GM12878 (cell line): ENCODE results near the gene C1QTNF12. TPM values are rescaled to one million over a fixed set of nuclear protein-coding genes. Genes with fewer than 3 reads are reported as not detected.

ENCODE experiments used
- ATF3 ChIP-seq: IDR thresholded peaks from 2 replicates; pipeline ENCODE4 v1.6.1; 2011; ENCODE audit warnings: low read depth, mild to moderate bottlenecking, low read length, moderate library complexity, borderline replicate concordance; ENCODE audit errors: extremely low read depth
- CHD1 ChIP-seq: IDR thresholded peaks from 2 replicates; pipeline ENCODE4 v1.6.1; 2012; ENCODE audit warnings: low read depth, low read length, improper control_type of control experiment
- DPF2 ChIP-seq: fragments of 450-650 bp; IDR thresholded peaks from 2 replicates; pipeline ENCODE4 v1.6.1; 2017; ENCODE audit warnings: mild to moderate bottlenecking
- FOS ChIP-seq: IDR thresholded peaks from 3 replicates; pipeline ENCODE4 v1.6.1; 2011; ENCODE audit warnings: borderline replicate concordance; ENCODE audit not compliant: insufficient read length; ENCODE audit errors: extremely low read depth
- FOXK2 ChIP-seq: fragments of 450-650 bp; IDR thresholded peaks from 2 replicates; pipeline ENCODE4 v1.6.1; 2017; ENCODE audit warnings: mild to moderate bottlenecking, moderate library complexity
- FOXM1 ChIP-seq: IDR thresholded peaks from 2 replicates; pipeline ENCODE4 v1.6.1; 2012; ENCODE audit warnings: low read depth, mild to moderate bottlenecking, inconsistent platforms, low read length, moderate library complexity
- KLF5 ChIP-seq: fragments of 450-650 bp; IDR thresholded peaks from 2 replicates; pipeline ENCODE4 v1.6.1; 2014; ENCODE audit warnings: mild to moderate bottlenecking; ENCODE audit not compliant: partially characterized antibody
- MAX ChIP-seq: IDR thresholded peaks from 2 replicates; pipeline ENCODE4 v1.6.1; 2012; ENCODE audit warnings: low read depth, low read length, improper control_type of control experiment
- MEF2B ChIP-seq: fragments of 450-650 bp; IDR thresholded peaks from 2 replicates; pipeline ENCODE4 v1.6.1; 2018; ENCODE audit warnings: mild to moderate bottlenecking, moderate library complexity; ENCODE audit not compliant: partially characterized antibody, poor library complexity, severe bottlenecking
- MTA2 ChIP-seq: fragments of 450-650 bp; IDR thresholded peaks from 2 replicates; pipeline ENCODE4 v1.6.1; 2016; ENCODE audit warnings: low read depth, mild to moderate bottlenecking, moderate library complexity
- PBX3 ChIP-seq: IDR thresholded peaks from 2 replicates; pipeline ENCODE4 v1.6.1; 2011; ENCODE audit warnings: mild to moderate bottlenecking, low read depth, low read length, moderate library complexity; ENCODE audit not compliant: insufficient replicate concordance
- POLR2AphosphoS5 ChIP-seq: IDR thresholded peaks from 2 replicates; pipeline ENCODE4 v1.6.1; 2011; ENCODE audit warnings: mild to moderate bottlenecking, low read length, inconsistent platforms
- RAD21 ChIP-seq: IDR thresholded peaks from 2 replicates; pipeline ENCODE4 v1.6.1; 2011; ENCODE audit warnings: mild to moderate bottlenecking, low read depth, low read length, moderate library complexity; ENCODE audit not compliant: insufficient read depth
- RB1 ChIP-seq: fragments of 450-650 bp; formaldehyde crosslinking; IDR thresholded peaks from 2 replicates; pipeline ENCODE4 v1.6.1; 2017; ENCODE audit warnings: mild to moderate bottlenecking, borderline replicate concordance
- SIN3A ChIP-seq: IDR thresholded peaks from 2 replicates; pipeline ENCODE4 v1.6.1; 2012; ENCODE audit warnings: low read depth, low read length, improper control_type of control experiment
- SMAD1 ChIP-seq: fragments of 450-650 bp; IDR thresholded peaks from 2 replicates; pipeline ENCODE4 v1.6.1; 2018; ENCODE audit warnings: mild to moderate bottlenecking, low read depth; ENCODE audit not compliant: partially characterized antibody
- SMARCA5 ChIP-seq: fragments of 450-650 bp; IDR thresholded peaks from 2 replicates; pipeline ENCODE4 v1.6.1; 2017; ENCODE audit warnings: mild to moderate bottlenecking
- STAT3 ChIP-seq: IDR thresholded peaks from 2 replicates; pipeline ENCODE4 v1.6.1; 2011; ENCODE audit warnings: low read depth, low read length, improper control_type of control experiment
- SUPT20H ChIP-seq: IDR thresholded peaks from 2 replicates; pipeline ENCODE4 v1.6.1; 2011; ENCODE audit warnings: low read depth, mild to moderate bottlenecking, low read length, moderate library complexity, borderline replicate concordance; ENCODE audit not compliant: control insufficient read depth
- TARDBP ChIP-seq: IDR thresholded peaks from 2 replicates; pipeline ENCODE4 v1.6.1; 2016; ENCODE audit warnings: borderline replicate concordance
- USF2 ChIP-seq: IDR thresholded peaks from 2 replicates; pipeline ENCODE4 v1.6.1; 2011; ENCODE audit warnings: low read depth, low read length, improper control_type of control experiment, borderline replicate concordance
- ZBTB11 ChIP-seq: fragments of 450-650 bp; formaldehyde crosslinking; IDR thresholded peaks from 2 replicates; pipeline ENCODE4 v1.5.0; 2022; ENCODE audit warnings: mild to moderate bottlenecking, missing genetic modification characterization
- ZNF217 ChIP-seq: fragments of 450-650 bp; IDR thresholded peaks from 2 replicates; pipeline ENCODE4 v1.6.1; 2017; ENCODE audit warnings: antibody characterized with exemption, mild to moderate bottlenecking
- ZNF384 ChIP-seq: IDR thresholded peaks from 2 replicates; pipeline ENCODE4 v1.6.1; 2012; ENCODE audit warnings: low read depth, mild to moderate bottlenecking, low read length, improper control_type of control experiment, borderline replicate concordance
- ZSCAN29 ChIP-seq: fragments of 450-650 bp; IDR thresholded peaks from 2 replicates; pipeline ENCODE4 v1.6.1; 2017; ENCODE audit warnings: mild to moderate bottlenecking, moderate library complexity
- polyA plus RNA-seq, 11 experiments: library from polyadenylated mRNA; depleted of rRNA in 4 of 11; unstranded in 6 of 11; stranded (reverse) in 5 of 11; fragments of >200 nt; fragmentation: Nextera tagmentation in 4 of 11; fragmentation: Illumina TruSeq in 1 of 11; extraction: Ambion mirVana in 4 of 11; extraction: Trizol in 1 of 11; gene quantifications; 1 replicate in 1 of 11; 2 replicates in 10 of 11; pipeline versions ENCODE4 v1.2.1 to v1.2.3, GENCODE V29; 2011 to 2016; ENCODE audit warnings: inconsistent platforms in 2 of 11, missing spikeins in 2 of 11, low read depth in 1 of 11
- total RNA-seq, 4 experiments: library from RNA; depleted of rRNA in 3 of 4; stranded (reverse); fragments of >200 nt in 3 of 4; fragmentation: Illumina TruSeq in 1 of 4; extraction: Trizol in 1 of 4; gene quantifications; 2 replicates each; pipeline versions ENCODE4 v1.2.1 to v1.2.3, GENCODE V29; 2013 to 2021

C1QTNF12 gene
- total and polyA plus RNA-seq, 10 of the 15 experiments (the other 5 are each of a cell fraction or from before 2014, with no cell fraction given): 0.17 to 1.0 (median 0.31) TPM; not detected in 5

GRCh38 chr1:1273512-1274298 lies 27.2 kb upstream of the C1QTNF12 start, which contains the start of gene UBE2J2 (continued):
- TF ChIP-seq CHD1 (no peak), KLF5 (peak; percentile 33), TARDBP (peak; percentile 84; the same call in 1 of the 2 replicates), PBX3 (no peak), RAD21 (no peak), DPF2 (peak; percentile 66), POLR2AphosphoS5 (0 out of 2 replicates have a peak, but pooled peaks have one; percentile 50), FOXK2 (no peak), FOXM1 (no peak), MEF2B (no peak), SMAD1 (no peak), RB1 (peak; percentile 22; the same call in 1 of the 2 replicates), SUPT20H (no peak), SMARCA5 (peak; percentile 55), ZNF217 (0 out of 2 replicates have a peak, but pooled peaks have one; percentile 28), FOS (no peak), SIN3A (no peak), ZBTB11 (no peak), STAT3 (no peak), ATF3 (no peak), ZNF384 (no peak), MTA2 (no peak), ZSCAN29 (peak; percentile 48; the same call in 1 of the 2 replicates), USF2 (no peak), MAX (peak; percentile 55; the same call in 1 of the 2 replicates)
